HG03139 (cell line): ENCODE data around the gene TBC1D3K.
"Not testable (repeated sequence)": the region's sequence is repeated elsewhere in the genome, so short reads cannot be mapped to it uniquely, and the experiment has no call there.

Experiments
- ATAC-seq: cut with Tn5 transposase; IDR thresholded peaks from one replicate; pipeline ENCODE4 v1.9.1; 2021; ENCODE audit not compliant: unreplicated experiment

TBC1D3K gene

GRCh38 chr17:37924115-37924514, at the start of gene TBC1D3K:
TSS of gene TBC1D3K (plus strand) at chr17:37924415. CDS start at chr17:37926000, 1,585 bp downstream.
- not testable (repeated sequence) for ATAC-seq

- ATAC-seq, result no peak
These were observed 39.7 kb upstream of the TBC1D3K start for GRCh38 chr17:37884516-37884915.

- ATAC-seq, result no peak
These were observed 39.1 kb upstream of the TBC1D3K start for GRCh38 chr17:37885136-37885535.

- no peak for ATAC-seq
These were observed 35.3 kb upstream of the TBC1D3K start for GRCh38 chr17:37888881-37889280.

GRCh38 chr17:37896961-37897360, 27.3 kb upstream of the TBC1D3K start:
- not testable (repeated sequence) for ATAC-seq
